OCI-M2 (cell line): Measurements from ENCODE around the gene NCBP3.
"Not testable (repeated sequence)": the region's sequence is repeated elsewhere in the genome, so short reads cannot be mapped to it uniquely, and the experiment has no call there.

Experiments used
- DNase-seq: peaks from one replicate; lab custom pipeline; 2025; ENCODE audit not compliant: unreplicated experiment; lab: John Stamatoyannopoulos, UW

NCBP3 gene

DNA sequence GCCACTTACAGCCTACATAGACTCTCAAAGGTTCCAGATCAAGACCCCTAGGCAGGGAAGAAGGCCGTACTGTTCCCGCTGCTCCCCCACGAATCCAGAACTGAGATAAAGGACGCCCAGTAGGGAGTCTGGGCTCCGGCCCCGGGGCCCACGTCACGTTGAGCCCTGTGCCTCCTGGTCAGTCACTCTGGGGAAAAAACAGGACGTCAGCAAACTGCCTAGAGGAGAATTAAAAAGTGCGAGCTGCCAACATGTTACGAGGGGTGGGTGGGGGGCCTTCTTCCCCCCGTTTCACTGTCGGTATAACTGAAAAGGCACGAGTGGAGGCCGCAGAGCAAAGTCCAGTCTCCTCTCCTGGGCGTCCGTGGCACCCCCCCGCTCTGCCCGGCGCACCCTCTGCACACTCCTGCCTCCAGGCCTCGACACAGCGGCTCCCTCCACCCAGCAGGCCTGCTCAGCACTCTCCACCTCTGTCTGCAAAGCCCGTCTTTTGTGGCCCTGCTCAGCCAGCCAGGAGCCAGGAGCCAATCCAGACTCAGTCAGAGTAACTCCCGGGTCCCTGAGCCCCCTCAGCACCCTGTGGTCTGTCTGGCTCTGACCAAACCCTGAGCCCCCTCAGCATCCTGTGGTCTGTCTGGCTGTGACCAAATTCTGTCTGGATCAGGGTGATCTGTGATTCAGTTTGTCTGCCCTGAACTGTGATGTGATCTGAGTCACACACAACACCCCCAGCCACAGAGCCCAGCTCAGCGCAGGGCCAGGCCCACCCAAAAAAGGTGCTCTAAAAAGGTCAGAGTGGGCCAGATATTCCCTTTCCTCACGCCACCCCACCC is 51.3 kb downstream of the NCBP3 start:
- DNase-seq, result no peak

DNA sequence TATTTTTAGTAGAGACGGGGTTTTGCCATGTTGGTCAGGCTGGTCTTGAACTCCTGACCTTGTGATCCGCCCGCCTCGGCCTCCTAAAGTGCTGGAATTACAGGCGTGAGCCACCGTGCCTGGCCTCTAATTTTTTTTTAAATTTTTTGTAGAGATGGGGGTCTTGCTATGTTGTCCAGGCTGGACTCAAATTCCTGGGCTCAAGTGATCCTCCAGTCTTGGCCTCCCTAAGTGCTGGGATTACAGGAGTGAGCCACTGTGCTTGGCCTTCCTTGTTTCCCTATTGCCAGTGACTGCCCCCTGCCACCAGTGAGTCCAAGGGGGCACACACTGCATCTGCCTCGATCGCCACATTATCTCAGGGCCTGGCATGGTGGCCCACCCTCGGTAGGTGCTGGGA is 51.9 kb downstream of the NCBP3 start:
- not testable (repeated sequence) for DNase-seq

DNA sequence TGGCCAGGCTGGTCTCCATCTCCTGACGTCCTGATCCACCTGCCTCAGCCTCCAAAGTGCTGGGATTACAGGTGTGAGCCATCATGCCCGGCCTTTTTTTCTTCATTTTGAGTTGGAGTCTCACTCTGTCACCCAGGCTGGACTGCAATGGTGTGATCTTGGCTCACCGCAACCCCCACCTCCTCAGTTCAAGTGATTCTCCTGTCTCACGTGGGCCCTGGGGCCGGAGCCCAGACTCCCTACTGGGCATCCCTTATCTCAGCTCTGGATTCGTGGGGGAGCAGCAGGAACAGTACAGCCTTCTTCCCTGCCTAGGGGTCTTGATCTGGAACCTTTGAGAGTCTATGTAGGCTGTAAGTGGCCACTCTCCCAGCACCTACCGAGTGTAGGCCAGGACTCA is 52.8 kb downstream of the NCBP3 start:
- not testable (repeated sequence) for DNase-seq

DNA sequence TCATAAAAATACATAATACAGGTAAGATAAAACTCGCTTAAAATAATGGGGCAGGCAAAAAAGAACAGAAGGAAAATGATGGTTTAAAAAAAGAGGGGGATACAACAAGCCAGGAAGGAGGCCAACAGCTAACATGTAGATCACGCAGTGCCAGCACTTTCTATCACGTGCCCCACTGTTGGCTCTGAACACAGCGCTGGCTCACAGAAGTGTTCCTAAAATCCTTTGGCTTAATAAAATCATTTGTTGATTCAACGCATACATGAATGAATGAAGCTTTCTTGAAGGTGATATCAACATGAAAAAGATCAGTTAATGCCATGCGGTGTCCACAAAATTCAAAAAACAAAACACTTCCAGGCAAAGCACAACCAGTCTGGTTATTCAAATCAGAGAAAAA is 53.6 kb downstream of the NCBP3 start:
- no peak for DNase-seq

DNA sequence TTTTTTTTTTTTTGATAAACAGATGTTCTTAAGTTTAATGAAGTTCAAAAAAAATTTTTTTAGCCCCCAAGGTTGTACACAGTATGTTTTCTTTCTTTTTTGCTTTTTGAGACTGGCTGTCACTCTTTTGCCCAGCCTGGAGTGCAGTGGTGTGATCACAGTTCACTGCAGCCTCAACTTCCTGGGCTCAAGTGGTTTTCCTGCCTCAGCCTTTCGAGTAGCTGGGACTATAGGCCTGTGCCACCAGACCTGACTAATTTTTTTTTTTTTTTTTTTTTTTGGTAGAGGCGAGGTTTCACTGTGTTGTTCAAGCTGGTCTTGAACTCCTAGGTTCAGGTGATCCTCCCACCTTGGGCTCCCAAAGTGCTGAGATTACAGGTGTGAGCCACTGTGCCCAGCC is 57.8 kb downstream of the NCBP3 start:
- no peak for DNase-seq

DNA sequence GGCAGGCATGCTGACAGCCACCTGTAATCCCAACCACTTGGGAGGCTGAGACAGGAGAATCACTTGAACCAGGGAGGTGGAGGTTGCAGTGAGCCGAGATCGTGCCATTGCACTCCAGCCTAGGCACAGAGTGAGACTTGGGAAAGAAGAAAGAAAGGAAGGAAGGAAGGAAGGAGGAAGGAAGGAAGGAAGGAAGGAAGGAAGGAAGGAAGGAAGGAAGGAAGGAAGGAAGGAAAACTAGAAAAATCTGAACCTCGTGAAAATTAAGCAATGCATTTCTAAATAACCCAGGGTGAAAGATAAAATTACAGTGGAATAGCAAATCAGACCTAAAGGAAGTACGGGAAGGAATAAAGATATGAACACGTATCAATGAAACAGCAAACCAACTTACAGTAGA is 60.7 kb downstream of the NCBP3 start:
- not testable (repeated sequence) for DNase-seq

DNA sequence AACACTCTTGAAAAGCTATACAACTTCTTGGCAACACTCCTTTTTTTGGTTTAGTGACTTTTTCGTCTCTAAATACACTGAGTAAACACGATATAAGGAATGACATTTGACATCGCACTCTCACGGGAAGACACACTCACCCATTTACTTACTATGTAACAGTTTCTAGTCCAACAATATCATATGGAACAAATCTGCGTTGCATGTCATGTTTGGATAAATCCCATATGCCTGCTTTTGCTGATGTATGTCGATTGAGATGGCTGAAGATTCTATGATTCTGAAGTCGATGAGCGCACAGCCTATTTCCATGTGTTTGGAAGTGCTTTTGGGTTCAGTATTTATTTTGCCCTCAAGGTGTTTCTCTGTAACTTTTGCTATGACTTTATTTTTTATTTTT is 63.3 kb downstream of the NCBP3 start:
- no peak for DNase-seq

DNA sequence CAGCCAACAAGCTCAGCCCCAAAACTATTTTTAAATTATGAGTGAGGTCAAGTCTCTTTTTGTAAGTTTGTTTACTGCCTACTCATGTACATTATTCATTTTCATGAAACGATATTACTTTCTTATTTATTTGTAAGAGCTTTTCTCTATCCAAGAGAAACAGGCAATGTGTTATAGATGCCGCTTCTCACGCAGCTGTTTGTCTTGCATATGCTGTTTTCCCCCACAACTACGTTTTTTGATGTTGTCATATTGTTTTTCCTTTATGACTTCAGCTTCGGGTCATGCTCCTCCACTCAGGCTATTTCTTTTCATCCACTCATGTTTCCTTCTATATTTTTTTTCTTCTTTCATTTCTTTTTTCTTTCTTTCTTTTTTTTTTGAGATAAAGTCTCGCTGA is 65.1 kb downstream of the NCBP3 start:
- DNase-seq, result no peak

DNA sequence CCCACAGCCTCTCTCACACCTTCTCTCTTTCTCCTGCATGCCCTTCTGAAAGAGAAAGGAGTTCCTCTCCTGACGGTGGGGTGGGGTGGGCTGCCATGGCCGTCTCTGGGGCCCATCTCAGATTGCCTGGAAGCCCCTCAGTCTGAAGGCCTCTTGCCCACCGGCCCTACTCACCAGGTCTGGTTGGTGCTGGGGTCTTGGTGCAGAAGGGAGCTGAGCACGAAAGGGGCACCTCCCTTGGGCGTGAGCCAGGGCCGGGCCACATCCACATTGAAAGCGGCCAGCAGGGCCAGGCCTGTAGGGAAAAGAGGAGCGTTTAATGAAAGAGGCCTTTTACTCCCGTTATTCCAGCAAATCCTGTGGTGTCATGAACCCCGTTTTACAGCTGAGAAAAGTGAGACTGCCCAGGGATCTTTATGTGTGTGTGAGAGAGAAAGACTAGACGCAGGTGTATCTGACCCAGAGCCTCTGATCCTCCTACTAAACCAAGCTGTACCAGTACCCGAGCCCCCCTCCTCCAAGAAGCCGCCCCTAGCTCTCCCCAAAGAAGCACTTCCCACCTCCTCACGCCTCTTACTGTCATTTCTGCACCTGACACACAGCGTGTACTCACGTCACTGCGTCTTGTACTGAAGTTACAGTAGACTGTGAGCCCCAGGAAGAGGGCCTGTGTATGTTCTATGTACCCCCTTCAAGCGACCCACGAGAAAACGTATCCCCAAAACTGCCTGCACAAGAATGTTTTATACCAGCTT is 68.5 kb downstream of the NCBP3 start:
- no peak for DNase-seq

DNA sequence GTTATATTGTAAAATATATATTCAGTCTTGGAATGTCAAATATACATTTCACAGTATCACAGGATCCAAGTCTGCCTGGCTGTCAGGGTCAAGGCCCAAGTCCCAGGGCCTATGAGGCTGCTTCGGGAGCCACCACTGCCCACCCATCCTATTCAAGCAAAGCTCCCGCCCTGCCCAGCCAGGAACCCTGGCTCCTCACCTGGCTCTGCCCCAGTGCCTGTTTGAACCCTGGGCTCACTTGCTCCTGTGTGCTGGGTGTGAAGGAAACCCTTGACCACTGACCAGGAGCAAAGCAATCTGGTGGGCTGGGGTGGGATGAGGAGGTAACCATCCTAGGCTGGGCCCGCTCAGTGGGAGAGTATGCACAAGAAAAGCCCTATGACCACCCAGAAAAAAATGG is 72.1 kb downstream of the NCBP3 start:
- no peak for DNase-seq

DNA sequence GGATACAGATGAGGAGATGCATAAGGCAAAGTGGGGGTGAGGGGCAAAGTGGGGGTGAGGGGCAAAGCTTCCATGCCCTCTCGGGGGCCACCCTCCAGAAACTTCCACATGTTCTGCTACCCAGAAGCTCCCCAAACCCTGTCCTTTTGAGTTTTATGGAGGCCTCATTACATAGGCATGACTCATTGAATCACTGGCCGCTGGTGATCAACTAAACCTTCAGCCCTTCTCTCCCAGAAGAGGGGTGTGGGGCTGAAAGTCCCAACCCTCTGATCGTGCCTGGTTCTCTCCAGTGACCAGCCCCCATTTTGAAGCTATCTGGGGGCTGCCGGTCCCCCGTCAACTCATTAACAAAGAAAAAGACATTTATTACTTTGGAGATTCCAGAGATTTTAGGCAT is 72.5 kb downstream of the NCBP3 start:
- no peak for DNase-seq

DNA sequence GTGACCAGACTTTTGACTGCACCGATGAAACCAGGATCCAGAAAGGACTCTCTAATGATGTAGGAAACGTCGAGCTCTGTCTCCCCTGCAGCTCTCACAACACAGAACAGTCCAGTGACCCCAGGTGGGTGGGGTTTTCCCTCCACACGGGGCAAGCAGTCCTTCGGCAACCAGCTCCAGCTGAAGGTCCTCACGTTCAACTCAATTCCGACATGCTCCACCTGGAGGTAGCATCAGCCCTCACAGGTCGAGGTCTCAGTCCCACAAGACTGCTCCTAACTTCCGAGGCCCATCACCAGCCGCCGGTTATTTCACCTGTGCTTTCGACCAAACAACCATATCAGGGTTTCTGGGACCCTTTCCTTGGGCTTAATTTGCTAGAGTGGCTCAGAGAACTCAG is 73.3 kb downstream of the NCBP3 start:
- DNase-seq, result no peak

DNA sequence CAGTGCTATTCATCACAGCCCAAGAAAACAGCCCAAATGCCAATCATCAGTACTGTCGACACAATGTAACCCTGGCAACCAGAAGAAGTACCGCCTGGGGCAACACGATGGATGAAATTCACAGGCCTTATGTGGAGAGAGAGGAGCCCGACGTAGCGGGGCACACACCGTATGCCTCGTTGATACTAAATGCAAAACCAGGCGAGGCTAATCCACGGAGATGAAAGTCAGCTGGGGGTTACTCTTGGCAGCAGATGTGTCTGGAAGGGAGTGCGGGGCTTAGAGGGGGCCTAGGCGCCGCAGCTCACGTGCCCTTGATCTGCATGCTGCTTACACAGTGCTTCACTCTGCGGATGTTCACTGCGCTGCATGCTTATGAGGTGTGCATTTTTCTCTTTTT is 74.9 kb downstream of the NCBP3 start:
- DNase-seq, result no peak

DNA sequence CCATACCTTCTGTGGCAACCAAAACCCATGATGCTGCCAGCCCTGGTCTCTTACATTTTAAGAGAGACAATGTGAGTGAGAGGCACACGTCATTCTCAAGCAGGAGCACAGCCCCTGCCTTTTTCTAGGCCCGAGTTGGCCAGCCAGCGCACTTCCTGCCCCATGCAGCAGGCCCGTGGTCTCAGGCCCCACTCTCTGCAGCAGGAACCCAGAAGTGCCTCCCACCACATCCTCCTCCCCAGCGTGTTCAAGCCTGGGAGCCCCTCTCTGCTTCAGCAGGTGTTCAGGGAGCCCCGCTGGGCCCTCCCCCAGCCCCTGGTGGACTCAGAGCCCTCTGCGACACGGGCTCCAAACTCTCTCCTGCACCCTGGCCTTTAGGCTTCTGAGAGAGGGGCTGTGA is 75.6 kb downstream of the NCBP3 start:
- DNase-seq, result no peak

DNA sequence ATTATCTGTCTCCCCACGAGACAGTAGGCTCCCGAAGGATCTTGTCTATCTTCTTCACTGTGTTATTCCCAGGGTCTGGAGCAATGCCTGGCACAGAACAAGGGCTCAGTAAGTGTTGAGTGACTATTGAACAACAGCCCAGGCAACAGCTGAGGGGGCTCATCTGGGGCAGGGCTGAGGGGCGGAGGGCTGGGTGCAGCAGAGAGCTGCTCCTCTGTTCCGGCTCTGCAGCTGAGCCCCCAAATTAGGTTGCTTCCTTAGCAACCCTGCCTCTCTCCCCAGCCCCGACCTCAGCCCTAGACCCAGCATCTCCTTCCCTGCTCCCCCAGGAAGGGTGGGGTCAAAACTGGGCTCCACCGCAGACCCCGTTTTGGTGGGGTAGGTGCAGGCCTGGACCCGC is 77.3 kb downstream of the NCBP3 start:
- DNase-seq, result no peak

DNA sequence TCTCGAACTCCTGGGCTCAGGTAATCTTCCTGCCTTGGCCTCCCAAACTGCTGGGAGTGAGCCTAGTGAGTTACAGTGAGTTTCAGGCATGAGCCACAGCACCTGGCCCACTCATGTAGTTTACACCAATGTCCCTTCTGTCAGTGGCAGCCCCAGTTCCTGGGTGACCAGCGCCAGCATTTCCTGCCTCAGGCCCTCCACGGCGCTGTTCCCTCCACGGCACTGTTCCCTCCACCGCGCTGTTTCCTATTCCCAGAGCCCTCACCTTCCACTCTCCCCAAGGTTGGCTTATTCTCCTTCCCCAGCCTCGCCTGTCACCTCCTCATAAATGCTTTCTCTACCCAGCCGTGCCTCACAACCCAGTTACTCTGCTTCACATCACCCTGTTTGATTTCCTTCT is 77.7 kb downstream of the NCBP3 start:
- DNase-seq, result no peak

DNA sequence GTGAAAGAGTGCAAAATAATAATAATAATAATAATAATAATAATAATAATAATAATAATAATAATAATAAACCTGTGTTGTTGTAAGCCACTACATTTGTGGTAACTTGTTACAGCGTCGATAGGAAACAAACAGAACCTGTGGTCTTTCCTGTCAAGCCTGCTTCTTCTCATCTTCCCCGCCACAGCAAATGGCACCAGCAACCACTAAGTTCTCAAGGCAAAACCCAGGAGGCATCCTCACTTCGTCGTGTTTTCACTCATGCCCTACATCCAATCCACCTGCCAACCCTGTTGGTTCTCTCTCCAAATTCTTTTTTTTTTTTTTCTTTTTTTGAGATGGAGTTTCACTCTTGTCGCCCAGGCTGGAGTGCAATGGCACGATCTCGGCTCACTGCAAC is 79.3 kb downstream of the NCBP3 start:
- no peak for DNase-seq

DNA sequence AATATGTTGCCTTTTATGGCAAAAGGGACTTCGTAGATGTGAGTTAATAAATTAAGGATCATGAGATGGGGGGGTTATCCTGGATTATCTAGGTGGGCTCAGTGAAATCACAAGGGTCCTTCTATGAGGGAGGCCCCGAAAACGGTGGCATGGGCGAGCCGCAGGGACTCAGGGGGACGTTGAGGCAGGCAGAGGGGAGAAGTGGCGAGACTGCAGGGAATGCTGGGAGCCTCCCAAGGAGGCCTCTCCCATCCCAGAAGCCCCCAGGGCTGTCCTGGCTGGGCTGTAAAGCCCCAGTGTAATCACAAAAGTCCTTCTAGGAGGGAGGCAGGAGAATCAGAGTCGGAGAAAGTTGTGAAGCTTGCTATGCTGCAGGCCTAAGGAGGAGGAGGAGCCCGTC is 80.1 kb downstream of the NCBP3 start:
- DNase-seq, result no peak

DNA sequence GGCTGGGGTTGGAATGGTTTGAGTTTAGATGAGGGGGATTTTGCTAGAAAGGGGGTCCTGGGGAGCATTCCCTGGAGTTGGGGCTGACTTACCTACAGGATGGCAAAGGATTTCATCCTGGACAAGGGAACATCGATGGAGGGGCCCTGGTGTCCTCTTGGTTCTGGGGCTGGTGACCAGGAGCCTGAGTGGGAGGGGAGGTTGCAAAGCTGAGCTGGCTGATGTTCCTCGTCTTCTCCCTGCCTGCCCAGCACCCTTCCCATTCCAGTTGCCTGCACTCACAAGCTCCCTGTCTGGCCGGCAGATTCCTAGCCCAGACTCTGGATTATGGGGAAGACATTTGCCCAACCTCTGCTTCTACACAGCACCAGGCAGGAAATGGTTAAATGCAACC is 82.3 kb downstream of the NCBP3 start:
- no peak for DNase-seq

DNA sequence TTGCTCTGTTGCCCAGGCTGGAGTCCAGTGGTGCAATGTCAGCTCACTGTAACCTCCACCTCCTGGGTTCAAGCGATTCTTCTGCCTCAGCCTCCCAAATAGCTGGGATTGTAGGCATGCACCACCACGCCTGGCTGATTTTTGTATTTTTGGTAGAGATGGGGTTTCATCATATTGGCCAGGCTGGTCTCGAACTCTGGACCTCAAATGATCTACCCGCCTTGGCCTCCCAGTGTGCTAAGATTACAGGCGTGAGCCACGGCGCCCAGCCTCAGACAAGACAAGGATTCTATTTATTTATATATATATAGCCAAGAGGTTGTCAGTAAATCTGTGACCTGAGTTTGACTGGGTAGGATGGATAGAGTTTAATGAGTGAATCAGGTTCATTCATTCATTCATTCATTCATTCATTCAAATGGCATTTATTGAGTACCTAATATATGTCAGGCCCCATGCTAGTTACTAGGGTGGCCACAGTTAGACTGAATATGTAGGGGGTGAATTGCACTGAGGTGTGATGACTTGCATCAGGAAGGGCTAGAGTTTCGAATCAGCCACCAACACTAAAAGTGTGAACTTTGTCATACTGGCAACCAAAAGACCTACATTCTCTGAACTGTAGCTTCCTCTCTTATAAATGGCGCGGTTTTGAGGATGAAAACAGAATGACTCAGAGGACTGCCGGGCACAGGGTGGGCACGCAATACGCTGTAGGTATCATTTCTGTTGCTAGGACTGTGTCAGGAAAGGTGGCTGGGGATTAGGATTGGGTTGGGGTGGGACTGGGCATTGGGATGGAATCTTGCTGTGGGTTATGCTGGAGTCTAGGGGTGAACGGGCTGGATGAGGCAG is 82.9 kb downstream of the NCBP3 start:
- DNase-seq, result no peak

DNA sequence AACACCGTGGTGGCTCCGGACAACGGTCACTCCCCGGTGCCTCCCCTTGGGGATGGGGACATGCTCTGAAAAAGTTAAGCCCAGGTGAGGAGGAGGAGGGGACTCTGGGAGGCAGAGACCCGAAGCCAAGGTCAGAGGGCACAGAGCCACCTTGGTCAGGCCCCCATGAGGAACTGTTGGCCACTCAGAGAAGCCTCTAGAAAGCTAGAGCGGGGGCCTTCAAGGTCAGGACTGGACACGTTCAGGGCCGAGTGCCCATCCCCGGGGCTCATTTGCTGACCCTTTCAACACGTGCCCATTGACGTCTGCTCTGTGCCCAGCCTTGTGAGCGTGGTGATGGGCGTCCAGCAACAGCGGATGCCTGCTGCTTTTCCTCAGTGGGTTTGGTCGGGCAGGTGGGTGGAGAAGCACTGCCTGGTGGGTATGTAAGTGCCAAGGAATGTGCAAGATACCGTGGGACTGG is 84.1 kb downstream of the NCBP3 start:
- DNase-seq, result no peak
